Lung (tissue), 12 donors: Measurements from ENCODE around the gene CDH4. TPM values are rescaled to one million over a fixed set of nuclear protein-coding genes. Genes with fewer than 3 reads are reported as not detected.

ENCODE experiments used
- ATAC-seq: fragments of 200-7000 bp; cut with Tn5 transposase; one replicate; pipeline ENCODE4 v1.9.1; 2020; ENCODE audit warnings: moderate number of reproducible peaks; ENCODE audit not compliant: insufficient read depth, low FRiP score
- DNase-seq, 3 donors: peaks; one replicate each; pipeline ENCODE4 v3.0.0-alpha.2; 2013 to 2017
- H3K27ac ChIP-seq, 2 donors: one replicate each; pipeline ENCODE4 v1.5.1; 2013; ENCODE audit warnings: mild to moderate bottlenecking in 2 of 2, moderate library complexity in 2 of 2, control low read depth in 1 of 2, inconsistent platforms in 1 of 2, low read depth in 1 of 2, low read length in 1 of 2
- H3K27me3 ChIP-seq, 3 donors: one replicate each; pipeline ENCODE4 v1.5.1; 2013; ENCODE audit warnings: low read length in 2 of 3; ENCODE audit not compliant: control insufficient read depth in 3 of 3, insufficient read depth in 3 of 3
- H3K36me3 ChIP-seq, 4 donors: one replicate each; pipeline ENCODE4 v1.5.1; 2013; ENCODE audit warnings: low read length in 4 of 4, mild to moderate bottlenecking in 1 of 4, moderate library complexity in 1 of 4; ENCODE audit not compliant: control insufficient read depth in 4 of 4, insufficient read depth in 4 of 4
- H3K4me1 ChIP-seq, 5 donors: one replicate each; pipeline ENCODE4 v1.5.1; 2013; ENCODE audit warnings: low read length in 5 of 5, mild to moderate bottlenecking in 2 of 5, moderate library complexity in 1 of 5; ENCODE audit not compliant: control insufficient read depth in 5 of 5, insufficient read depth in 5 of 5
- H3K4me3 ChIP-seq: one replicate; pipeline ENCODE4 v1.5.1; 2013; ENCODE audit warnings: mild to moderate bottlenecking, control low read depth, moderate library complexity
- H3K9ac ChIP-seq, 2 donors: one replicate each; pipeline ENCODE4 v1.5.1; 2013; ENCODE audit warnings: low read length in 2 of 2, control low read depth in 1 of 2; ENCODE audit not compliant: insufficient read depth in 1 of 2
- H3K9me3 ChIP-seq, 4 donors: one replicate each; pipeline ENCODE4 v1.5.1; 2013; ENCODE audit warnings: low read length in 3 of 4, mild to moderate bottlenecking in 1 of 4, moderate library complexity in 1 of 4; ENCODE audit not compliant: control insufficient read depth in 4 of 4, insufficient read depth in 3 of 4
- WGBS, 2 donors: extraction: QIAGEN DNeasy Blood & Tissue Kit; methylation state at CpG; one replicate each; pipeline ENCODE4 v1.1.7; 2013; 5-methylcytosine and 5-hydroxymethylcytosine counted together
- polyA plus RNA-seq, 2 donors: library from polyadenylated mRNA; stranded (reverse); fragments of 200-250 nt; gene quantifications; one replicate each; pipeline ENCODE4 v1.2.1, GENCODE V29; 2013
- total RNA-seq, 2 donors: library from RNA; depleted of rRNA in 1 of 2; stranded (reverse); fragments of >200 nt in 1 of 2; gene quantifications; one replicate each; pipeline ENCODE4 v1.2.1, GENCODE V29; 2014 to 2021
- TF ChIP-seq, protein P1 (sequence below): IDR thresholded peaks from 2 replicates; pipeline ENCODE4 v1.5.1; 2012; ENCODE audit warnings: mild to moderate bottlenecking; ENCODE audit errors: control extremely low read depth, extremely low read depth
- donor health status: control.
- donor health status: control.
- donor health status: Bipolar disorder and iron deficiency.
- donor health status: healthy.
- donor health status: DM: yes; HTN: yes; CAD: no.

CDH4 gene
- total and polyA plus RNA-seq, 4 donors: 0.10 to 2.1 (median 0.34) TPM

- peaks cover 0 to 6% (median 0%) of the 10 kb centered on the region in 4 donors for H3K9me3 ChIP-seq
- DNase-seq: no peak
Measured at GRCh38 chr20:61635721-61636455, 383.8 kb downstream of the CDH4 start.

DNA sequence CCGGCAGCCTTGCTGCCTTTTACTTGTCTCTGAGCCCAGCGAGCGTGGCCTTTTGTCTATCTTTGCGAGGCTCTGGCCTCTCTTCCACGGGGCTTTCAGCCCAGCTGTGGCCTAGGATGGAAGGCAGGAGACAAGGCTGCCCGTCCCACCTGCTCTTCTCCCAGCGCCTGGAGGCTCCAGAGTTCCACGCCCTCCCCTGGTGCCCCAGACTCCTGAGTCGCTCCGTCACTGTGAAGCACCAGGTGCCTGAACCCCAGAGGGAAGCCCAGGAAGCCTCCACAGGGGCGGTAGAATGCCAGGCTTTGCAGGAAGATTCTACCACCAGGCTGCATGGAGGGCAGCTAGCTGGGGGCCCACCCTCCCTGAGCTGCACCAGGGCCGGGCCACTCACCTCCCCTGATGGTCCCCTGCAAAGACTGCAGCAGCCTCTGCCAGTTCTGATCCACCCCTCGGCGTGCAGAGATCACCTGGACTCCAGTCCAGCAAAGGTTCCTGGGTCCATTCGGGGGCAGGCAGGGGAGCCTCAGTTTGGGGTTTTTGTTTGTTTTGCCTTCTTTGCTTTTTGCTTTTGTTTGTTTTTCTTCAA lies 384.6 kb downstream of the CDH4 start:
- no peaks in the 10 kb centered on the region for H3K36me3 ChIP-seq
- H3K4me1 ChIP-seq: no peaks in the 10 kb centered on the region
- no peak overlapping the region for H3K27ac ChIP-seq
- ATAC-seq: no peak
- whole genome bisulfite sequencing, 2 donors: 62 to 76% methylated on average over 15 of the region's 15 CpGs
- DNase-seq: no peak
- peaks cover 0 to 6% (median 0%) of the 10 kb centered on the region in 4 donors for H3K9me3 ChIP-seq
- no peak overlapping the region for H3K9ac ChIP-seq
- TF ChIP-seq, protein P1, sequence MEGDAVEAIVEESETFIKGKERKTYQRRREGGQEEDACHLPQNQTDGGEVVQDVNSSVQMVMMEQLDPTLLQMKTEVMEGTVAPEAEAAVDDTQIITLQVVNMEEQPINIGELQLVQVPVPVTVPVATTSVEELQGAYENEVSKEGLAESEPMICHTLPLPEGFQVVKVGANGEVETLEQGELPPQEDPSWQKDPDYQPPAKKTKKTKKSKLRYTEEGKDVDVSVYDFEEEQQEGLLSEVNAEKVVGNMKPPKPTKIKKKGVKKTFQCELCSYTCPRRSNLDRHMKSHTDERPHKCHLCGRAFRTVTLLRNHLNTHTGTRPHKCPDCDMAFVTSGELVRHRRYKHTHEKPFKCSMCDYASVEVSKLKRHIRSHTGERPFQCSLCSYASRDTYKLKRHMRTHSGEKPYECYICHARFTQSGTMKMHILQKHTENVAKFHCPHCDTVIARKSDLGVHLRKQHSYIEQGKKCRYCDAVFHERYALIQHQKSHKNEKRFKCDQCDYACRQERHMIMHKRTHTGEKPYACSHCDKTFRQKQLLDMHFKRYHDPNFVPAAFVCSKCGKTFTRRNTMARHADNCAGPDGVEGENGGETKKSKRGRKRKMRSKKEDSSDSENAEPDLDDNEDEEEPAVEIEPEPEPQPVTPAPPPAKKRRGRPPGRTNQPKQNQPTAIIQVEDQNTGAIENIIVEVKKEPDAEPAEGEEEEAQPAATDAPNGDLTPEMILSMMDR: no peak
- peaks cover 0 to 4% (median 0%) of the 10 kb centered on the region in 3 donors for H3K27me3 ChIP-seq
- H3K4me3 ChIP-seq: no peak overlapping the region

More at GRCh38 chr20:61635721-61636455, 383.8 kb downstream of the CDH4 start:
- WGBS, 2 donors: 66 to 73% methylated on average over 19 of the region's 19 CpGs
- Histone ChIP-seq H3K9ac (no peak overlapping the region), H3K4me1 (no peaks in the 10 kb centered on the region), H3K4me3 (no peak overlapping the region), H3K36me3 (no peaks in the 10 kb centered on the region), H3K27ac (no peak overlapping the region), H3K27me3 (peaks cover 0 to 4% (median 0%) of the 10 kb centered on the region in 3 donors)
- TF ChIP-seq, protein P1: no peak
- ATAC-seq: no peak

GRCh38 chr20:61638802-61639585 lies 386.9 kb downstream of the CDH4 start:
- H3K4me1 ChIP-seq: no peaks in the 10 kb centered on the region

More at GRCh38 chr20:61638802-61639585, 386.9 kb downstream of the CDH4 start:
- no peak overlapping the region for H3K9ac ChIP-seq
- ATAC-seq (no peak), DNase-seq (no peak)
- WGBS, 2 donors: 82 to 91% methylated on average over 17 of the region's 17 CpGs
- H3K9me3 ChIP-seq: peaks cover 0 to 11% (median 0%) of the 10 kb centered on the region in 4 donors
- no peak overlapping the region for H3K4me3 ChIP-seq
- TF ChIP-seq, protein P1: no peak
- H3K27me3 ChIP-seq: no peaks in the 10 kb centered on the region
- H3K27ac ChIP-seq: no peak overlapping the region
- no peaks in the 10 kb centered on the region for H3K36me3 ChIP-seq
